Ramos (cell line): ENCODE data around the gene FARSA.
"Not testable (repeated sequence)": the region's sequence is repeated elsewhere in the genome, so short reads cannot be mapped to it uniquely, and the experiment has no call there.

Experiments
- in situ Hi-C: fragments of 300-500 bp; cut with MboI; formaldehyde crosslinking; loops from one replicate; pipeline ENCODE4 v1.14.3; 2022; ENCODE audit warnings: low sequenced_read_pairs; ENCODE audit not compliant: unreplicated experiment

Gene FARSA

GRCh38 chr19:12896460-12896859 is 37.1 kb downstream of the FARSA start:
- in situ Hi-C loops: no loop called here

DNA sequence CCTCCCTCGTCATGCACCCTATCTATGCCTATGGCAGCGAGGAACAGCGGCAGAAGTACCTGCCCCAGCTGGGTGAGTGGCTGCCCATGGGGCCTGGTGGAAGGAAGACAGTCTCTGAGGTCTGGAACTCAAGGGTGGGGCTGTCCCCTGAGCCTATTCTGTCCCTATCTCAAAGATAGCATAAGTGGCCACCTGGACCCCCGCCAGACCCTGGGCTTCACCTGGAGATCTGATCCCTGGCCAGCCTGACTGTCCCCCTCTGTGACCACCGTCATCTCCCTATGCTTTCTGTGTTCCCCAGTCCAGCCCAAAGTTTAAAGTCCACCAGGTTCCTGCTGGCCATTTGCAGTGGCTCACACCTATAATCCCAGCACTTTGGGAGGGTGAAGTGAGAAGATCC is 39.9 kb downstream of the FARSA start:
- in situ Hi-C loops: no loop called here

- in situ Hi-C loops: no loop called here
These were observed 41.9 kb downstream of the FARSA start for GRCh38 chr19:12891553-12892021.

DNA sequence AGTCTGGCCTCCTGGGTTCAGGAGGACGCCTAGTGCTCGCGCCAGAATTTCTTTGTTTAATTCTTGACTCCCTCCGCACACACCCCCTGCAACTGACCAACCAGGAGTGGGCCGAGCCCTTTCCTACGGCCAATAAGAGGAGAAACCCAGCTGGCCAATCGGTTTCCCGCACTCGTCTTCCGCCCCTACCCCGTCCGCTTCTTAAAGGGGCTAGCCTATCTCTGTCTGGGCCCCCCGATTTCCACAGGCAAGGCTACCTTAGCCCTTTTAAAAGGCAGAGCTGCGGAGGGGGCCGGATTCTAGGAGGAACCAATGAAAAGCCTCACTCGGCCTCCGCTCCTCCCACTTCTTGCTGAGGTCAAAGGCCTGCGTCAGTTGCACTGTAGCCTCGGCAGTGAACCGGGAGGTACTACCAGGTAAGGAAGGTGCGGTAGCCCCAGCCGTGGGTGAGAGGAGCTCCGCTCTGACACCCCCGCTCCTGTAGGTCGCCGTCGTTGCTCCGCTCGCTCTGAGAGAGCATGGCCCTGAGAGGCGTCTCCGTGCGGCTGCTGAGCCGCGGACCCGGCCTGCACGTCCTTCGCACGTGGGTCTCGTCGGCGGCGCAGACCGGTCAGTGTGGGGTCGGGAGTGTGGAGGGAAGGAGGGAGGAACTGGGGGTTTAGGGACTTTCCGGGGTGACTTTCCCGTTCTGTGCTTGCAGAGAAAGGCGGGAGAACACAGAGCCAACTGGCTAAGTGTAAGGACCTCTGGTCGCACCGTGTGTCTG is 42.5 kb downstream of the FARSA start, which contains the start of gene GCDH:
GCDH (plus strand) TSS at position 374 of the 766 bp plus-strand sequence; CDS start at position 519, 145 bp downstream.
- in situ Hi-C loops: no loop called here

- in situ Hi-C loops: not testable (repeated sequence)
These were observed 43.2 kb downstream of the FARSA start for GRCh38 chr19:12890299-12890786.

DNA sequence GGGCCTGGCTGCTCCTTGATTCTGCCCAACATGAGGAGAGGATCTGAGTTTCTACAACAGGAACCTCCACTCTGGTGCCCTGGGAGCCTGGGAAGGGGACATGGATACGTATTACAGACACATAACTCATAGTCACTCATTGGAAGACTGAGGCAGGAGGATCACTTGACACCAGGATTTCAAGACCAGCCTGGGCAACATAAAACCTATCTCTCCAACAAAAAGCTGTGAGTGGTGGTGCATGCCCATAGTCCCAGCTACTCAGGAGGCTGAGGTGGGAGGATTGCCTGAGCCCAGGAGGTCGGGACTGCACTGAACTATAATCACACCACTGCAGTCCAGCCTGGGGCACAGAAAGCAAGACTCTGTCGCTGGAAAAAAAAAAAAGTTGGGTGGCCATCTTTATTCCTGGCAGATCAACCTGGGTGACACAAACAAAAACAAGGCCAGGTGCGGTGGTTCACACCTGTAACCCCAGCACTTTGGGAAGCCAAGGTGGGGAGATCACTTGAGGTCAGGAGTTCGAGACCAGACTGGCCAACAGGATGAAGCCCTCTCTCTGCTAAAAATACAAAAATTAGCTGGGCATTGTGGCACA is 45.4 kb downstream of the FARSA start:
- in situ Hi-C loops: no loop called here

DNA sequence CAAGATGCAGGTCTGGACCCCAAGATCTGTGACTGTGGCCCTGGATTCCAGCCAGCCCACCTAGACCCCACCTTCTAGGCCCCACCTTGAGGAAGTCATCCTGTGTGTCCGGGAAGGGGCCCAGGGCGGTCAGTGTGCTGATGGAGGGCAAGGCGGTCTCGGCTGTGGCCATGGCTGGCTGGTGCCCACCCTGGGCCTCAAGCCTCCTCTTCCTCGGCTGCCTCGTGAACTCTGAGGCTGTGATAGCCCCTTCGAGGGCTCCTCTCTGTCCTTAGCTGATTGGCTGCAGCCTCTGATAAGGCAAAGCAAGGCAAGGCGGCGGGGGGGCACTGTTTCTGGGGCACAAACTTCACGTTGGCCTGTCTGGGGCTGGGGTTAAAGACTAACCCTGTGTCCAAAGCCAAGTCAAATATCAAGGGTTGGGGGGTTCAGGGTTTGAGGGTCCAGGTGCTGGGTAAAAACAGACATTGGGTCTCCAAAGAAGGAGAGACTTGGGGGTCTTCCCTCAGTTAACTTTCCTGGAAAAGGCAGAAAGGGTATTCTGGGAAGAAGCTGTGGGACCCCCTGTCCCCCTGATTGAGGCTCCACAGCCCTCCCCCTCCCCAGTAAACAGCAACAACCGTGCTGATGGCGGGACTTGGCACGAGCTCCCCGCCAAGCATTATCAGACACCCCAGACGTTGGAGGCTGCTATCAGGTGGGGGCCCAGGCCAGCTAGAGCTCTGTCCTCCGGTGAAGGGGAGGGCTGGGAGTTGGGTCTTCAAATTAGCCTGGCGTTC is 46.4 kb downstream of the FARSA start, which contains the start of gene KLF1:
KLF1 (minus strand) TSS at position 233 of the 779 bp plus-strand sequence; CDS start at position 172, 61 bp downstream.
- in situ Hi-C loops: no loop called here

DNA sequence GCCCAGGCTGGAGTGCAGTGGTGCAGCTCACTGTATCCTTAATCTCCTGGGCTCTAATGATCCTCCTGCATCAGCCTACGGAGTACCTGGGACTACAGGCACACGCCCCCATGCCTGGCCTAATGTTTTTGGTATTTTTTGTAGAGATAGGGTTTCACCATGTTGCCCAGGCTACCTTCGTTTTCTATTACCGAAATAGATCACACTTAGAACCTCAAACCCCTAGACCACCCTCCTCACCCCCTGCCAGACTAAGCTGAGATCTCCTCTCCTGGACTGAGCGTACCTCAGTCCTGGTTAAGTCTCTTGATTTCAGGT is 46.9 kb downstream of the FARSA start:
- in situ Hi-C loops: no loop called here

DNA sequence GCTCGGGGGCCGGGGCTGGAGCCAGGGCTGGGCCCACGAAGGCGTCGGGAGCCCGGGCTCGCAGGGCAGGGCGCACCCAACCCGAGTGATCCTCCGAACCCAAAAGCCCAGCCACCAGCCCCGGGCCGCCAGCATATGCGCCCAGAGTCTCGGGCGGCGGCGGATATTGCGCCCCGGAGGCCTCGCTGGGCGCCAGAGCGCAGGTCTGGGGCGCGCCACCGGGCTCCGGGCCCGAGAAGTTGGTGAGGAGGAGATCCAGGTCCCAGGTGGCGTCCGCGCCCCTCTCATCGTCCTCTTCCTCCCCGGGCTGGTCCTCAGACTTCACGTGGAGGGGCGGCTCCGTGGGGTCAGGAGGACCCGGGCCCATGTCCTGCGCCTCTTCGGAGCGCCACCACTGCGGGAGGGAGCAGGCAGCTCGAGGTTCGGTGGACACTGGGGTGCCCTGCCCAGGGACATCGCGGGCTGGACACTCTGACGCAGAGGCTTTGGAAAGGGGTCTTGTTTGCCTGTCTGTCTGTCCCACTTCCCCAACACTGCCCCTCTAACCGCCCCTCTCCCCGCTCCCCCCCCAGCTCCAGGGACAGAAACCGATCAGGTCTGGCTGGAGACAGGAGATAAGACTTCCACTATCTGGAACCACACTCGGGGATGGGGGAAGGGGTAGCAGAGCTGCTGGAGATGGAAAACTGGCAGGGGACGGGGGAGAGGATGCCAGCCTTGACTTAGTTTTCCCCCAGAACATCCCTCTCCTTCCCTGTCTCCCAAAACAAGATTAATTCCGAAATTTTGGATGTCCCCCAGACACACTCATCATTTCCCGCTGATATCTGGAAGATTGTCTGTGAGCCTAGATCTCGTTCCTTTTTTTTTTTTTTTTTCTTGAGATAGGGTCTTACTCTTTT is 47.5 kb downstream of the FARSA start:
- in situ Hi-C loops: no loop called here

GRCh38 chr19:12884926-12885748 is 48.4 kb downstream of the FARSA start:
- in situ Hi-C loops: no loop called here

- in situ Hi-C loops: no loop called here
These were observed 48.9 kb downstream of the FARSA start for GRCh38 chr19:12884627-12884925.

DNA sequence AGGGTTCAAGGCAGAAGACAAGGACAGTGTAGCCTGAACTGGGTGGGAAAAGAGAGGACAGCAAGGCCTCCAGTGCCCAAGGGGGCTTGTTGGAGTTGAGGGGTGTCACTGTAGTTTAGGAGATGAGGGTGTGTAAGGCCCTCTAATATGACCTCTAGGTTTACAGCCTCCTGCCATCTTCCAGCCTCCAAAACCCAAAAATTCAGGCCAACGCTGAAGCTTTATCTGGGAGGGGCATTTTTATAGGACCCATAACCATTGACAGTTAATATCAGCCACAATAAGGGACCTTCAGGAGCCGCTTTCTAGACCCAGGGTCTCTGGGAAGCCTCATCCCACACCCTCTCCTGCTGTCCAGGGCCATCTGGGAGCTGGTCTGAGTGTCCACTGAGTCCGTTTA is 49.3 kb downstream of the FARSA start:
- in situ Hi-C loops: no loop called here

DNA sequence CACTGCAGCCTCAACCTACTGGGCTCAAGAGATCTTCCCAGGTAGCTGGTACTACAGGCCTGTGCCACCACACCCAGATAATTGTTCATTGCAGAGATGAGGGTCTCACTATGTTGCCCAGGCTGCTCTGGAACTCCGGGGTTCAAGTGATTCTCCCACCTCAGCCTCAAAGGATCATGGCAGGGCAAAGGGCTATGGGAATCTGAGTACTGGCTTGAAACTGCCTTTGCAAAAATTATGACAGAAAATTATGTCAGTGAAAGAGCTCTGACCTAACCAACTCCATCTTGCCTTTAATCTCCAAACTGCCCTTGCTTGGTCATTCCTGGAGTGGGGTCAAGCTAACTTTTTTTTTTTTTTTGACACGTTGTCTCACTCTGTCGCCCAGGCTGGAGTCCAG is 50.9 kb downstream of the FARSA start:
- in situ Hi-C loops: no loop called here

DNA sequence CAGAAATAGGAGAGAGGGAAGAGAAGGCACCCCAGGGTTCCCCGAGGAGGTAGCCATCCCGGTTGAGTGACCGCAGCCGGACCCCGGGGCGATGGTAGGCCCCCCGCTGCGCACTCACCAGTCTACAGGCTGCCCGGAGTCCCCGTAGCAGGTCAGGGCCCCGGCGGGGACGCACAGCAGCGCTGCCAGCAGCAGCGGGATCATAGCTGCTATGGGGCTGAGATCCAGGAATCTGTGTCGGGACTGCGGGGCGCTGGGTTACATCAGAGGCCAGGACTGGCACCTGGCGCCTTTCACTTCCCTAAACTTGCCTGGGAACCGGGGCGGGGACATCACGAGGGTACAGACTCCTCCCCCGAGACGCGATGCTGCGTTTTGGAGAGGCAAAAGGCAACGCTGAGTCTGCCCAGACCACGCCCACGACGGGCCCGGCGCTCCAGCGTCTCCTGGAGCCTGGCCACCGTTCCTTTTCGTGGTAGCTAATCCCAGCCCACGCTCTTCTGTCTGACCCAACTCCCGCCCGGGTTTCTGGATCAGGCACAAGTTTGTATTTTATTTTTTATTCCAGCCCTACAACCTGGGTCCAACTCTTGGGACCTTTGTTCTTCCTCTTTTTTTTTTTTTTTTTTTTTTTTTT is 52.2 kb downstream of the FARSA start, which contains the start of gene DNASE2:
DNASE2 (minus strand) TSS at position 278 of the 637 bp plus-strand sequence; CDS start at position 204, 74 bp downstream.
- in situ Hi-C loops: no loop called here

GRCh38 chr19:12880551-12881171 is 52.9 kb downstream of the FARSA start:
- in situ Hi-C loops: no loop called here

DNA sequence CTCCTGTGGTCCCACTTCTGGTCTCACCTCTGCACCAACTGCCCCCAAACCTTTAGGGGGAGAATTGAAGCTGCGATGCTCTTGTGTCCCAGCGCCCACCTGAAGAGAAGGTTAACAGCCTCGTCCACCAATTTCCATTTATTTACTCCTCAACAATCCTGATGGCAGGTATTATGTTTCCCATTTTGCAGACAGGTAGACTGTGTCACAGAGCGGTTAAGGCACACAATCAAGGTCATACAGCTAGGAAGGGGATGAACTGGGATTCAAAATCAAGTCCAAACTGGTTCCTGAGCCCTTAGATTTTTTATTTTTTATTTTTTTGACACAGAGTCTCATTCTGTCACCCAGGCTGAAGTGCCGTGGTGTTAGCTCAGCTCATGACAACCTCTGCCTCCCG is 58.4 kb downstream of the FARSA start:
- in situ Hi-C loops: no loop called here

DNA sequence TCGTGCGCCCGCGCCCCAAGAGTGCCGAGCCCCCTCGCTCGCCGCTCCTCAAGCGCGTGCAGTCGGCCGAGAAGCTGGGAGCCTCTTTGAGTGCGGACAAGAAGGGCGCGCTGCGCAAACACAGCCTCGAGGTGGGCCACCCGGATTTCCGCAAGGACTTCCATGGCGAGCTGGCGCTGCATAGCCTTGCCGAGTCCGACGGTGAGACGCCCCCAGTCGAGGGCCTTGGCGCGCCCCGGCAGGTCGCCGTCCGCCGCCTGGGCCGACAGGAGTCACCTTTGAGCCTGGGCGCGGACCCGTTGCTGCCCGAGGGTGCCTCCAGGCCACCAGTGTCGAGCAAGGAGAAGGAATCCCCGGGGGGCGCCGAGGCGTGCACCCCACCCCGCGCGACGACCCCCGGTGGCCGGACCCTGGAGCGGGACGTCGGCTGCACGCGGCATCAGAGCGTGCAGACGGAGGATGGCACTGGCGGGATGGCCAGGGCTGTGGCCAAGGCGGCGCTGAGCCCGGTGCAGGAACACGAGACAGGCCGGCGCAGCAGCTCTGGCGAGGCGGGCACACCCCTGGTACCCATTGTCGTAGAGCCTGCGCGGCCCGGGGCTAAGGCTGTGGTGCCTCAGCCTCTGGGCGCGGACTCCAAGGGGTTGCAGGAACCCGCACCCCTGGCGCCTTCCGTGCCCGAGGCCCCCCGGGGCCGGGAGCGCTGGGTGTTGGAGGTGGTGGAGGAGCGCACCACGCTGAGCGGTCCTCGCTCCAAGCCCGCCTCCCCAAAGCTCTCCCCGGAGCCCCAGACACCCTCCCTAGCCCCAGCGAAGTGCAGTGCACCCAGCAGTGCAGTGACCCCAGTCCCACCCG is 59.4 kb downstream of the FARSA start:
- in situ Hi-C loops: no loop called here
